Activated gamma-delta T cell treated with anti-CD3 and anti-CD28 coated beads, Interleukin-2, amount 50 U/mL, for 16 hours (primary cell): ENCODE measurements around the gene BANP.
"Not testable (repeated sequence)": the region's sequence is repeated elsewhere in the genome, so short reads cannot be mapped to it uniquely, and the experiment has no call there.

Source experiments
- DNase-seq: peaks from one replicate; pipeline ENCODE4 v3.0.0-alpha.2; 2020; ENCODE audit warnings: low read depth

The BANP gene

GRCh38 chr16:88103581-88104188, 152.5 kb downstream of the BANP start:
- no peak for DNase-seq

GRCh38 chr16:88104363-88104762, 153.1 kb downstream of the BANP start:
- not testable (repeated sequence) for DNase-seq

GRCh38 chr16:88105574-88106140, 154.4 kb downstream of the BANP start:
- DNase-seq: not testable (repeated sequence)

GRCh38 chr16:88106566-88106965, 155.3 kb downstream of the BANP start:
- not testable (repeated sequence) for DNase-seq

- DNase-seq: no peak
These were observed 157.5 kb downstream of the BANP start for GRCh38 chr16:88108762-88109161.

GRCh38 chr16:88109726-88110621, 158.7 kb downstream of the BANP start:
- not testable (repeated sequence) for DNase-seq

GRCh38 chr16:88110875-88111494, 159.8 kb downstream of the BANP start:
- not testable (repeated sequence) for DNase-seq

GRCh38 chr16:88111976-88112375, 160.7 kb downstream of the BANP start:
- not testable (repeated sequence) for DNase-seq

- no peak for DNase-seq
These were observed 162.4 kb downstream of the BANP start for GRCh38 chr16:88113545-88114045.

GRCh38 chr16:88114541-88115228, 163.5 kb downstream of the BANP start:
- not testable (repeated sequence) for DNase-seq

- no peak for DNase-seq
These were observed 164.9 kb downstream of the BANP start for GRCh38 chr16:88116121-88116520.

GRCh38 chr16:88117476-88117868, 166.2 kb downstream of the BANP start:
- DNase-seq: no peak

- DNase-seq: no peak
These were observed 167.1 kb downstream of the BANP start for GRCh38 chr16:88118376-88118775.

- DNase-seq: not testable (repeated sequence)
These were observed 167.9 kb downstream of the BANP start for GRCh38 chr16:88118852-88119741.

- not testable (repeated sequence) for DNase-seq
These were observed 168.9 kb downstream of the BANP start for GRCh38 chr16:88119881-88120751.

- no peak for DNase-seq
These were observed 169.6 kb downstream of the BANP start for GRCh38 chr16:88120812-88121211.

GRCh38 chr16:88121391-88121790, 170.2 kb downstream of the BANP start:
- DNase-seq: not testable (repeated sequence)

- DNase-seq: no peak
These were observed 170.8 kb downstream of the BANP start for GRCh38 chr16:88121886-88122580.
